RWPE1 (cell line): ENCODE measurements around the gene FOXRED2.

Experiments
- CTCF ChIA-PET: fragments of 350-600 bp; sonication (Branson Sonifier 250); formaldehyde crosslinking; extraction: SDS; loops from one replicate; lab custom pipeline; 2021; lab: Yijun Ruan, JAX
- POLR2A ChIA-PET: fragments of 400-600 bp; formaldehyde crosslinking; extraction: SDS; loops from one replicate; lab custom pipeline; 2020; ENCODE audit warnings: antibody characterized with exemption; ENCODE audit not compliant: low non-redundant PET; lab: Yijun Ruan, JAX
- DNase-seq: peaks from one replicate; pipeline ENCODE4 v3.0.0; 2012; ENCODE audit warnings: low spot score
- H3K27ac ChIP-seq: fragments of 450-650 bp; 2 replicates; pipeline ENCODE4 v1.5.1; 2017
- CTCF ChIP-seq: fragments of 450-650 bp; conservative IDR thresholded peaks from 2 replicates; pipeline ENCODE4 v1.5.1; 2017; ENCODE audit warnings: low read depth, mild to moderate bottlenecking

Gene FOXRED2

DNA sequence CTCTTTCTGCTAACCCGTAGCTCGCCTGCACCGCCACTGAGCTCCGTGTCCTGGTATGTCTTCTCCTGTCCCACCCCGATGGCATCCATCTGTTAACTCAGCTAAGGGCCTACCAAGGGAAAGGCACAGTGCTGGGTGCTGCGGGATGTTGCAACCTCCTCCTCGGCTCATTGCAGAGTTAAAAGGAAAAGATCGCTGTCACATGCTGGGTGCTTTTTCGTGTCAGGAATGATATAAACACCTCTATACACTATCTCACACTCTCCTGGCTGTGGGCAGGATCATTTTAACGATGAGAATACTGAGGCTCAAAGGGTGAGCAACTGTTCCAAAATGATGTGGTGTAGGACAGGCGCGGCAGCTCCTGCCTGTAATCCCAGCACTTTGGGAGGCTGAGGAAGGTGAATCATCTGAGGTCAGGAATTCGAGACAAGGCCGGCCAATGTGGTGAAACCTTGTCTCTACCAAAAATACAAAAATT lies 35.5 kb downstream of the FOXRED2 start:
- no peak for DNase-seq
- peak overlapping the region; percentile 96 for H3K27ac ChIP-seq
- POLR2A ChIA-PET = no interaction called here
- CTCF ChIA-PET = interaction anchor here (0.6 to 1.5 kb wide), 4 partner anchors 87 to 1838 kb away, joined by 3 to 8 read pairs (median 6); no protein-coding TSS in a partner anchor
- no peak for TF ChIP-seq CTCF

- H3K27ac ChIP-seq = peak overlapping the region; percentile 96
- DNase-seq = no peak
- TF ChIP-seq CTCF = no peak
- CTCF ChIA-PET = interaction anchor here (0.6 to 1.5 kb wide), 3 partner anchors 86 to 170 kb away, joined by 3 to 8 read pairs (median 7); no protein-coding TSS in a partner anchor
- POLR2A ChIA-PET = no interaction called here
Measured at GRCh38 chr22:36470994-36471331, 35.9 kb downstream of the FOXRED2 start.

GRCh38 chr22:36470162-36470993 lies 36.5 kb downstream of the FOXRED2 start:
- peak; percentile 96 for TF ChIP-seq CTCF
- ChIA-PET CTCF (interaction anchor here (0.6 to 1.5 kb wide), 13 partner anchors 11 to 925 kb away, joined by 3 to 8 read pairs (median 3); partner anchors contain the start of genes MYH9 and TXN2), POLR2A (no interaction called here)
- DNase-seq = peak; percentile 46
- peak overlapping the region; percentile 96 for H3K27ac ChIP-seq

GRCh38 chr22:36469094-36469710 lies 37.6 kb downstream of the FOXRED2 start:
- TF ChIP-seq CTCF = no peak
- DNase-seq = no peak
- ChIA-PET CTCF (no interaction called here), POLR2A (interaction anchor here (1.4 kb wide), 1 partner anchor 81 kb away, joined by 4 read pairs; the partner anchor contains the start of gene MYH9)
- H3K27ac ChIP-seq = peak overlapping the region; percentile 96

- ChIA-PET POLR2A (interaction anchor here (1.4 kb wide), 1 partner anchor 80 kb away, joined by 4 read pairs; the partner anchor contains the start of gene MYH9), CTCF (interaction anchor here (0.6 to 1.0 kb wide), 2 partner anchors 29 to 181 kb away, joined by 3 to 4 read pairs; no protein-coding TSS in a partner anchor)
- peak; percentile 78 for DNase-seq
- TF ChIP-seq CTCF = no peak
- H3K27ac ChIP-seq = peak overlapping the region; percentile 96
Measured at GRCh38 chr22:36467946-36468345, 38.9 kb downstream of the FOXRED2 start.
